ENCODE results near the gene RBM5.

DNA sequence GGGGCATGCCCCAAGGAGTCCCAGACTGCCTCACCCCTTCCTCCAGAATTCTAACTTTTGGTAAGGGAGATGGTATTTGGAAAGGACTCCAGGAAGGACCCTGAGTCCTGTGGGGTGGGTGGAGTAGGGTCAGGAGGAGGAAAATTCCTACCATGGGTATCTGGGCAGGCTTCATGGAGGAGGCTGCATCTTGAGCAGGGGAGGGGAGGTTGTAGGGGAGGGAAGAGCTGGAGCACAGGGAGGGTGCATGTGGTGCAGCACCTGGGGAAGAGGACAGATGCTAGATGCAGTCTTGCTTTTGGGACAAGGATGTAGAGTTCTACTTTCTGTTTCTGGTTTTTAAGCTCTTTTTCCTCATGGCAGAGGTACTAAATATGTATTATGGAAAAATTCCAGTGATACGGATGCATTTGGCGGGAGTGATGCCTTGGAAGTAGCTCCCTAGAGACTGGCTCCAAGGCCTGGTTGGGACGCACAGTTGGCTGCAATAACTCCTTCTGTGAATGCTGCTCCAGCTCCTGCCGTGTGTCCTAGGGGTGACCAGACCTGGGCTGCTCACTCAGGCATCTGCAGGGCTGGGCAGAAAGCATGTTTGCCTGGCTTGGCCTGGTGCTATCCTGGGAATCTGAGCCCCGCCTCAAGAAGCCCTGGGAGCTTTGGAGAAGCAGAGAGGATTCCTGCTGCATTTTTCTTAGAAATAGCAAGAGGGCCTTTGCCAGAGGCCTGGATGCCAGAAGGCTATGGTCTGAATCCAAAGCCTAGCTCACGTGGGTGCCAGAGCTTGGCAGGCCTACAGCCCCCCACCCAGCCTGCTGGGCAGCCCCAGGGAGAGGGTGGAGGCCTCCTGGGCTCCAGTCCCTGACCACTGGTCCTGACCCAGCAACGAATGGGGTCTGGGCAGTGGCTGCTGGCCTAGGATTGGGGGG is 76.5 kb downstream of the RBM5 start:
- TF ChIP-seq, protein P1, sequence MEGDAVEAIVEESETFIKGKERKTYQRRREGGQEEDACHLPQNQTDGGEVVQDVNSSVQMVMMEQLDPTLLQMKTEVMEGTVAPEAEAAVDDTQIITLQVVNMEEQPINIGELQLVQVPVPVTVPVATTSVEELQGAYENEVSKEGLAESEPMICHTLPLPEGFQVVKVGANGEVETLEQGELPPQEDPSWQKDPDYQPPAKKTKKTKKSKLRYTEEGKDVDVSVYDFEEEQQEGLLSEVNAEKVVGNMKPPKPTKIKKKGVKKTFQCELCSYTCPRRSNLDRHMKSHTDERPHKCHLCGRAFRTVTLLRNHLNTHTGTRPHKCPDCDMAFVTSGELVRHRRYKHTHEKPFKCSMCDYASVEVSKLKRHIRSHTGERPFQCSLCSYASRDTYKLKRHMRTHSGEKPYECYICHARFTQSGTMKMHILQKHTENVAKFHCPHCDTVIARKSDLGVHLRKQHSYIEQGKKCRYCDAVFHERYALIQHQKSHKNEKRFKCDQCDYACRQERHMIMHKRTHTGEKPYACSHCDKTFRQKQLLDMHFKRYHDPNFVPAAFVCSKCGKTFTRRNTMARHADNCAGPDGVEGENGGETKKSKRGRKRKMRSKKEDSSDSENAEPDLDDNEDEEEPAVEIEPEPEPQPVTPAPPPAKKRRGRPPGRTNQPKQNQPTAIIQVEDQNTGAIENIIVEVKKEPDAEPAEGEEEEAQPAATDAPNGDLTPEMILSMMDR (IDR thresholded peaks at IDR 0.05 in 4 of 5, conservative IDR thresholded peaks at IDR 0.05 in 1 of 5): no peak
- no peak for TF ChIP-seq POLR2A (IDR thresholded peaks at IDR 0.05)

All from gastrocnemius medialis (tissue), 4 donors.